GM21619 (cell line): ENCODE data around the gene HAUS2.
A peak's percentile ranks its signal among the peaks of the same experiment; 100 is the strongest.
"Not testable (repeated sequence)": the region's sequence is repeated elsewhere in the genome, so short reads cannot be mapped to it uniquely, and the experiment has no call there.

ENCODE experiments used
- ATAC-seq: cut with Tn5 transposase; IDR thresholded peaks from one replicate; pipeline ENCODE4 v1.9.1; 2021; ENCODE audit not compliant: unreplicated experiment

HAUS2 gene

GRCh38 chr15:42575188-42576039, 26.8 kb downstream of the HAUS2 start, which contains the start of gene STARD9:
Gene STARD9 (plus strand): TSS chr15:42575606. CDS start chr15:42575716, 110 bp downstream.
- peak; percentile 91 for ATAC-seq

DNA sequence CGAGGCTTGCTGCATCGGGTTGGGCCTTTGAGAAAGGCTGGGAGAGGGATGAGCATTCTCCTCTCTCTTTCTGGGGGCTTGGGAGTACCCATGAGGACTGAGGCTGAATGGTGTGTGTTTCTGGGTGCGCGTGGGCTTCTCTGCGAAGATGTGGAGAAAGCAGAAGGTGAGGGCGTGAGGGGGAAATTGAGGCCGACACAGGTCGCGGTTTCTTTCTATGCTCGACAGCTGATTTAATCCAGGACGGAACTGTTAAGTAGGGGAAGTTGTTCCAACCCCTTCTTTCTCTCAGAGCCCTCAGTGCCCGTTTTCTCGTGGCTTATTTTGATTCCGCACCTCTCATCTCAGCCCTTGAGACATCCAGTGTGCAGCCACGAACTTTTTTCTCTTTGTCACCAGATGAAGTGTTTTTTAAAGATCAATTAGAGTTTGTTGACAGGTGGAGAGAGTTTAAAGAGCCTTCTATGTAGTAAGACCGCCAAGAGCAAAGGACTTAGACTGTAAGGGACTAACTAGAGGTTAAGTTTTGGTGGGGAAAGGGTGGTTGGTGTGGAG, 27.5 kb downstream of the HAUS2 start:
- ATAC-seq: no peak

- no peak for ATAC-seq
These were observed 28.1 kb downstream of the HAUS2 start for GRCh38 chr15:42576776-42577175.

- no peak for ATAC-seq
These were observed 28.9 kb downstream of the HAUS2 start for GRCh38 chr15:42577514-42578031.

DNA sequence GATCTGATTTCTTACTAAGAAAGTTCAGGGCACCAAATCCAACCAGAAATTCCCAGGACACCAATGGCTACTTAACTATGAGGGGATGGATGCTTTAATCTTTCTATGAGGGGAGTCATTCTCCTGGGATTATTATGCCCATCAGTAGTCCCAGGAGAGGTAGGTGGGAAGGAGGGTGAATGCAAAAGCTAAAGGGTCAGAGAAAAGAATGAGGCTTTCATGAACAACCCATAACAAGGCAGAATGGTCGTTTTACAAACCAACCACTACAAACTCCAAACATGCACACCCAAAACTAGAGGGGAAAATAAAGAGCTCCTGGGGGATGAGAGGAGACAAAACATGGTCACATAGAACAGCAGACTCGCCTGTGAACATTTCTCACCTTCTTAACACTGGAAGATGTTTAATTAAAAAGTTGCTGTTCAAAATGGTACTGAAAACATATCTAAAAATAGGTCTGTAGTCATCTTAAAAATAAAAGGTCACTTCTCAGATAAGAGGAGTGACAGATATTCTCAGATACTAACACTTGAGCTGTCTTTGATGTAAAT, 30.4 kb downstream of the HAUS2 start:
- no peak for ATAC-seq

DNA sequence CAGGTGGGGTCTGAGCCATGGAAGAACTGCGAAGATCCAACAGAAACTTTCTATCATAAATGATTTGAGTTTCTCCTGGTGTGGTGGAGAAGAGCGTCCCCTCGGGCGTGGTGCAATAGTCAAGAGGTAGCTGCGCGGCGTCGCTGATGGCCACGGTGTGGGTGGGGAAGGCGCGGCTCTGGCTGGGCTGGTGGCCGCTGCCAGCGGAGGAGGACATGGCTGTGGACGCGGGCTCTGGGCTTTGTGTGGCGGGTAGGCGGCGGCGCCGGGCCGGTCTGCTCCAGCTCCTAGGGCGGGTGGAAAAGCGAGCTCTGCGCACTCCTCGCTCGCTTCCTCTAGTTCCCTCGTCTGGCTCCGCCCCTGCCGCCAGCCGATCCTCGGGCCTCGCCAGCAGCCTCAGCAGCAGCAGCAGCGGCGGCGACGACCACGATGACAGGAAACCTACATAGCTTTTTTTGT, 32.7 kb downstream of the HAUS2 start:
- ATAC-seq: peak; percentile 77

DNA sequence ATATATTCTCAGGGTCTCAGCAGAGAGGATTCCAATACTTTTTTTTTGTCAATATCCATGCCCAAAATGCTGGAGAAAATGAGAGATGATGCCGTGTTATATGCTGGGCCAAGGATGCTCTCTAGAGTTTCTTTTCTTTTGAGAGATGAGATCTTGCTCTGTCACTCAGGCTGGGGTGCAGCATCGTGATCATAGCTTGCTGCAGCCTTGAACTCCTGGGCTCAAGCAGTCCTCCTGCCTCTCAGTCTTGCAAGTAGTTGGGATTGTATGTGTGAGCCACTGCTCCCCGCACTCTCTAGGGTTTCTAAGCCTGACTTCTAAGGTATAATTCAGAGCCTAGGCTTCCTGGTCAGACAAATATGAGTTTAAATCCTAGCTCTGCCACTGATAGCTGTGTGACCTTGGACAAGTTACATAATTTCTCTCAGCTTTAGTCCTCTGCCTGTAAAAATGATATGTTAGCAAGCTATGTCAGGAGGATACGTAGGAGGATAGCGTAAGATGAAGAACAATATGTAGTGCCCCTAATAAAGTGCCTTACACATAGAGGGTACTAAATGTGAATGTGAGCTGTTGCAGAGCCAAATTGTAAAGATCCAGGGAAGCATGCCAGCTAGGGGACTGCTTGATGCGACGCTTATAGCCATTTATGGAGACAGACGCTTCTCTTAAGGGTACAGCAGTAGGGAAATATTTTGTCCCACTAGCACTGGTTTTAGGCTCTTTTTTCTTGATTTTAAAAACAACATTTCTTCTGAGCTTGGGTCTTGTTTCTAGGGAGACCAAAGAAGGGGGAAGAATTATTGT, 34.1 kb downstream of the HAUS2 start:
- no peak for ATAC-seq

GRCh38 chr15:42584031-42584765, 35.6 kb downstream of the HAUS2 start:
- ATAC-seq: no peak

GRCh38 chr15:42590619-42591237, 42.1 kb downstream of the HAUS2 start:
- no peak for ATAC-seq

DNA sequence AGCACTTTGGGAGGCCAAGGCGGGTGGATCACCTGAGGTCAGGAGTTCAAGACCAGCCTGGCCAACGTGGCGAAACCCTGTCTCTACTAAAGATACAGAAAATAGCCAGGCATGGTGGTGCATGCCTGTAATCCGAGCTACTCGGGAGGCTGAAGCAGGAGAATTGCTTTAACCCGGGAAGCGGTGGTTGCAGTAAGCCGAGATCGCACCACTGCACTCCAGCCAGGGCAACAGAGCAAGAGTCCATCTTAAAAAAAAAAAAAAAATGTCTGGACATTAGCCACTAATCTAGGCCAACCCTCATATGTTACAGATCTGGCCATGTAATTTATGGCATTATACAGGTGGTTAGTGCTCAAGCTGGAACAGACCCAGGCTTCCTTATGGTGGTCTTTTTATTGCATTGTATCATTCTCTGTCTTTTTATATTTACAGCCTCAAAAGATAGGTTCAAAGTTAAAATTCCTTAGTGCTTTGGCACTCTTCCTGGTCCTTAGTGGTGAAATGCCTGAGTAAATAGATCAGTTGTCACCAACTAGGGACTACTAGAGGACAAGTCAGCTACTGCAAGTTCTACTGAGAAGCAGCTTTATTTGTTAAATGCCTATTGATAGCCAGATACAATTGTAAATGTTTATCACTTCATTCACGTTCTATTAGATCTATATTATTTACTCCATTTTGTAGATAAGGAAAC, 42.7 kb downstream of the HAUS2 start:
- ATAC-seq: no peak

GRCh38 chr15:42592716-42593115, 44.1 kb downstream of the HAUS2 start:
- ATAC-seq: no peak

GRCh38 chr15:42593143-42593542, 44.5 kb downstream of the HAUS2 start:
- no peak for ATAC-seq

DNA sequence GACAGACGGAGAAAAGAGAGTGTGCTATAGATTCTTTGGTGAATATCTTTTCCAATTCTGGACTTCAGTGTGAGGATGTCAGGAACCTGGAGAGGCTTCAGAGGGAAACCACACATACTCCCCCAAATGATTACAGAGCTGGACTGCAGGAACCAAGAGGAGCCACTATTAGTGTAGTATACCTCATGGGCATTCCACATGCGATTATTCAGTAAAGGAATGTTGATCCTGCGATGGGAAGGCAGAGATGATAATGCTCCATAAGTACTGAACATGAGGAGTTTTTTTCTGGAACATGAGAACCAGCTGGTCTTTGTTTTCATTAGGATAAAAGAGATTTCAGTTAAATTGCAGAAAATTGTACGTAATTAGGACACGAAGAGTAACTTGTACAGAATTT, 45.5 kb downstream of the HAUS2 start:
- no peak for ATAC-seq

GRCh38 chr15:42595626-42596240, 47.1 kb downstream of the HAUS2 start:
- no peak for ATAC-seq

DNA sequence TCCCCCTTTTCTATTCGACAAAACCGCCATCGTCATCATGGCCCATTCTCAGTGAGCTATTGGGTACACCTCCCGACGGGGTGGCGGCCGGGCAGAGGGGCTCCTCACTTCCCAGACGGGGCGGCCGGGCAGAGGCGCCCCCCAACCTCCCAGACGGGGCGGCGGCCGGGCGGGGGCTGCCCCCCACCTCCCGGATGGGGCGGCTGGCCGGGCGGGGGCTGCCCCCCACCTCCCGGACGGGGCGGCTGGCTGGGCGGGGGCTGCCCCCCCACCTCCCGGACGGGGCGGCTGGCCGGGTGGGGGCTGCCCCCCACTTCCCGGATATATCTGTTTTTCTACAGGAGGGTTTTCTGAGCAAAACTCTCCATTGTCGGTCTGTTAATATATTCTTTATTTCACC, 52.7 kb downstream of the HAUS2 start:
- ATAC-seq: not testable (repeated sequence)

DNA sequence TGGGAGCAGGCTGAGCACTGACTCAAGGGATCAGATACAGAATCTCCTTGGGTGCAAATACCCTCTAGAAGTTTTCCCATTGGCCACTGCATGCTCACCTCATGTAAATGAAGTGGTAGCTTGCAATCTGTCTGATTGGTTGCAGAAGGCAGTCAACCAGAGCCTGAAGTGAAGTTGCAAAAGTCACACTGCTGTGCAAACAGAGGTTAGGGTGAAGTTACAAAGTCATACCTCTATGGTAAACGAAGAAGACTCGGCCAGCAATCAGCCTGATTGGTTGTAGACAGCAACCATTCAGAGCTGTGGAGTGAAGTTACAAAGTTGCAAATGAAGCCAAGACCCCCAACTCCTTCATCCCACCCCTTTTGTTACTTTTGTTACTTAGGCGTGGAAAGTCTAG, 53.9 kb downstream of the HAUS2 start:
- ATAC-seq: no peak

DNA sequence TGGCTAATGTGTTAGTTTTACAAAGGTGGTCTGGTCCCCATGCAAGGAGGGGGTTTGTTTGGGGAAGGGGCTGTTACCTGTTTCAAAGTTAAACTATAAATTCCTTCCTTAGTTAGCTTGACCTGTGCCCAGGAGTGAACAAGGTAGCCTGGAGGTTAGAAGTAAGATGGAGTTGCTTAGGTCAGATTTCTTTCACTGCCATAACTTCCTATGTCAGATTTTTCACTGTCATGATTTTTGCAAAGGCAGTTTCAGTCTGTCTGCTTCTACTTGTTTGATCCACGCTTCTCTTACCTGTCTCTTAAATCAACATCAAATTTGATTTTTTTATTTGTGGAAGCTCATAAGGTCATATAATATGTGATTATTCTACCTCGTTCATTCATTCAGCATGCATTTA, 55.3 kb downstream of the HAUS2 start:
- ATAC-seq: no peak

DNA sequence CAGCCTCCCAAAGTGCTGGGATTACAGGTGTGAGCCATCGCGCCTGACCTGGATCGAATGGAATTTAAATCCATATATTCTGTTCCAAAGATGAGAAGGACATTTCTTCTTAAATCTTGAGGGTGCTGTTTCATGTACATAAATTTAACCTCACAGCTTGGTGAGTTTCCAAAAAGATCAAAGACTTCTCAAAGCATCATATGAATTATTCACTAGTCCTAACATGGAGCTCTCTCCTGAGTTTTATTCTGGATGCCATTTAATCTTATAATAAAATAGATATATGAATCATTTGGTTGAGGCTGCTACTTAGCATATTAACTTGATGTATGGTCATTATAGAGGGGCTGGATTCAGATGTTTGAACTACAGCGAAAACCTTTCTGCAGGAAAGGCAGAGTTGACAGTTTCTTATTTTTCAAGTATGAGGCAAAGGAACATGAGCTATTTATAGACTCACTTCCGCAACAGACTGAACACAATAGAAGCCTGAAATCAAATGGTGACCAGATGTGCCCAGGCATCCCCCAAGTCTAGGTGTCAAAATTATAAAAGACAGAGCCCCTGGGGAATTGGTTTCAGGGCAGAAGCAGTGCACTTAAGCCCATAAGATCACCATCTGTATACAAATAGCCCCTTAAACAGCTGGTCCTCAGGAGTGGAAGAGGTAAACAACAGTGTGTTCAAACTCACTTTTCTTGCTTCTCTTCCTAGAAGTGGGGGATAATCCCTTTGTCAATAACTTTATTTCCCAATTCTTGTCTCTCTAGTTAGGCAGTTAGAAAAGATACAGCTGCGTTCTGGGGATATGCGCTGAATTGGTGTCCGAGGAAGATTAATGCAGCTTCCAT, 56.5 kb downstream of the HAUS2 start:
- peak; percentile 36 for ATAC-seq
